HepG2 (cell line): ENCODE results near the gene JSRP1. TPM values are rescaled to one million over a fixed set of nuclear protein-coding genes. Genes with fewer than 3 reads are reported as not detected.

Source experiments
- GATAD2A ChIP-seq: IDR thresholded peaks from 2 replicates; pipeline ENCODE4 v1.6.1; 2016
- JDP2 ChIP-seq: sonication (generic); formaldehyde crosslinking; IDR thresholded peaks from 2 replicates; pipeline ENCODE4 v1.8.1; 2022; ENCODE audit warnings: missing genetic modification reagents, borderline replicate concordance
- KDM2A ChIP-seq: sonication (generic); formaldehyde crosslinking; IDR thresholded peaks from 2 replicates; pipeline ENCODE4 v1.4.0; 2020; ENCODE audit warnings: low read depth, missing genetic modification reagents, borderline replicate concordance
- MNT ChIP-seq: fragments of 450-650 bp; IDR thresholded peaks from 2 replicates; pipeline ENCODE4 v1.6.1; 2016
- NCOA5 ChIP-seq: sonication (generic); formaldehyde crosslinking; IDR thresholded peaks from 2 replicates; pipeline ENCODE4 v1.4.0; 2020; ENCODE audit warnings: missing genetic modification reagents
- SNRNP70 ChIP-seq: fragments of 200-400 bp; formaldehyde crosslinking; IDR thresholded peaks from 2 replicates; pipeline ENCODE4 v1.6.1; 2017; ENCODE audit warnings: mild to moderate bottlenecking, low read depth, low read length, moderate library complexity
- ZFP82 ChIP-seq: sonication (generic); formaldehyde crosslinking; IDR thresholded peaks from 2 replicates; pipeline ENCODE4 v1.5.1; 2020; ENCODE audit warnings: mild to moderate bottlenecking, missing genetic modification reagents, borderline replicate concordance
- ZNF138 ChIP-seq: sonication (generic); formaldehyde crosslinking; IDR thresholded peaks from 2 replicates; pipeline ENCODE4 v1.5.0; 2020; ENCODE audit warnings: mild to moderate bottlenecking, low read depth, missing genetic modification reagents
- ZNF788 ChIP-seq: sonication (generic); formaldehyde crosslinking; IDR thresholded peaks from 2 replicates; pipeline ENCODE4 v1.5.0; 2020; ENCODE audit warnings: mild to moderate bottlenecking, missing genetic modification reagents, borderline replicate concordance
- polyA plus RNA-seq, 8 experiments: library from polyadenylated mRNA; depleted of rRNA in 3 of 8; stranded (reverse) in 7 of 8; unstranded in 1 of 8; fragments of >200 nt; fragmentation: Illumina TruSeq in 4 of 8; extraction: Trizol in 4 of 8; gene quantifications; 2 replicates each; pipeline versions ENCODE4 v1.2.1 to v1.2.3, GENCODE V29; 2011 to 2016; ENCODE audit warnings: low read depth in 4 of 8, missing spikeins in 1 of 8, mixed read lengths in 1 of 8; ENCODE audit not compliant: insufficient read depth in 1 of 8
- total RNA-seq, 5 experiments: library from RNA; depleted of rRNA; stranded (reverse); fragments of >200 nt; fragmentation: Illumina TruSeq; extraction: Trizol; gene quantifications; 2 replicates each; pipeline ENCODE4 v1.2.3, GENCODE V29; 2016; ENCODE audit warnings: low read depth in 1 of 5
- TF ChIP-seq, protein P1 (sequence below): sonication (generic); formaldehyde crosslinking; IDR thresholded peaks from 2 replicates; pipeline ENCODE4 v1.4.0; 2020; ENCODE audit warnings: missing genetic modification reagents
- TF ChIP-seq, protein P2 (sequence below): sonication (generic); formaldehyde crosslinking; IDR thresholded peaks from 2 replicates; pipeline ENCODE4 v1.9.0; 2022; ENCODE audit warnings: low read depth, missing genetic modification reagents
- TF ChIP-seq, protein P3 (sequence below): sonication (generic); formaldehyde crosslinking; IDR thresholded peaks from 2 replicates; pipeline ENCODE4 v1.4.0; 2020; ENCODE audit warnings: missing genetic modification reagents
- TF ChIP-seq, protein P4 (sequence below): sonication (generic); formaldehyde crosslinking; IDR thresholded peaks from 2 replicates; pipeline ENCODE4 v1.4.0; 2020; ENCODE audit warnings: missing genetic modification reagents, borderline replicate concordance

Gene JSRP1
- total and polyA plus RNA-seq, 2 of the 13 experiments (the other 11 are each of a cell fraction or from before 2014, with no cell fraction given), result 0.16 to 0.38 TPM

DNA sequence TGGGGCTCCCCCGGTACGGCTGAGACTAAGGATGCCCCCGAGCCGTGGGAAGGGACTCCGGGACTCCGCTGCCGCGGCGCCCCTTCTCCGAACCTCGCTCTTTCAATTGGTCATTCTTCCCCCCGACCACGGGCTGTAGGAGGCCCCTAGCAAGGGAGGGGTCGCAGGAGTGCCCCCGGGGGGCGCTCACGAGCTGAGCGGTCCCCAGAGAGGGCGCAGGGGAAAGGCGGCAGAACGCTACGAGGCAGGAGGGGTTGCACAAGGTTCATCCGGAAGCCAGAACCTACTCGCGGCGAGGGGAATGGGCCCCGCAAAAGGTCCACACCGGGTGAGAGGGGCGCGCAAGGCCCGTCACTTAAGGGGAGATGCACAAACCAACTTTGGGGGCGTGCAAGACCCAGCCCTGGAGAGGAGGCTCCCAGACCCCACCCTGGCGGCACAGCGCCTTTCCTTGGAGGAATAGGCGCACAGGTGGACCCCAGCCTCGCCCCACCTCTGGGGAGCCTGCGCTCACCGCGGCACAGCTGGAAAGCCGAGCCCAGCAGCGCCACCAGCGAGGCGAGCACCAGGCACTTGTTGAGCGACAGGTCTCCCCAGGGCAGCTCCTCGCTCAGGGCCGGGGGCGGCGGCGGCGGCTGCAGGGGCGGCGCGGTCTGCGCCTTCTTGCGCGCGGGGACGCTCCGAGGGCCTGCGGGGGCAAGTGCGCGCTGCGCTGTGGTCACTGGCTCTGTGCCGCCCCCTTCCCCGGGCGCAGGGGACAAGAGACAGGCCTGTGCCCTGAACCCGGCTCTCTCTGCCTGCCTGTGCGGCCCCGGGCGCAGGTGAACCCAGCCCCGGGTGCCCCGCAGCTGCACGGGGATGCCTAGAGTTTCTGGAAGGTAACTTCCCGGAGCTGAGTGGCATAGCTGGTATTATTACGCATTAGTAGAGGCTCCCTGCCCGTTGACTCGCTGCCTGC lies 2.8 kb downstream of the JSRP1 start (continued):
- TF ChIP-seq, protein P1, sequence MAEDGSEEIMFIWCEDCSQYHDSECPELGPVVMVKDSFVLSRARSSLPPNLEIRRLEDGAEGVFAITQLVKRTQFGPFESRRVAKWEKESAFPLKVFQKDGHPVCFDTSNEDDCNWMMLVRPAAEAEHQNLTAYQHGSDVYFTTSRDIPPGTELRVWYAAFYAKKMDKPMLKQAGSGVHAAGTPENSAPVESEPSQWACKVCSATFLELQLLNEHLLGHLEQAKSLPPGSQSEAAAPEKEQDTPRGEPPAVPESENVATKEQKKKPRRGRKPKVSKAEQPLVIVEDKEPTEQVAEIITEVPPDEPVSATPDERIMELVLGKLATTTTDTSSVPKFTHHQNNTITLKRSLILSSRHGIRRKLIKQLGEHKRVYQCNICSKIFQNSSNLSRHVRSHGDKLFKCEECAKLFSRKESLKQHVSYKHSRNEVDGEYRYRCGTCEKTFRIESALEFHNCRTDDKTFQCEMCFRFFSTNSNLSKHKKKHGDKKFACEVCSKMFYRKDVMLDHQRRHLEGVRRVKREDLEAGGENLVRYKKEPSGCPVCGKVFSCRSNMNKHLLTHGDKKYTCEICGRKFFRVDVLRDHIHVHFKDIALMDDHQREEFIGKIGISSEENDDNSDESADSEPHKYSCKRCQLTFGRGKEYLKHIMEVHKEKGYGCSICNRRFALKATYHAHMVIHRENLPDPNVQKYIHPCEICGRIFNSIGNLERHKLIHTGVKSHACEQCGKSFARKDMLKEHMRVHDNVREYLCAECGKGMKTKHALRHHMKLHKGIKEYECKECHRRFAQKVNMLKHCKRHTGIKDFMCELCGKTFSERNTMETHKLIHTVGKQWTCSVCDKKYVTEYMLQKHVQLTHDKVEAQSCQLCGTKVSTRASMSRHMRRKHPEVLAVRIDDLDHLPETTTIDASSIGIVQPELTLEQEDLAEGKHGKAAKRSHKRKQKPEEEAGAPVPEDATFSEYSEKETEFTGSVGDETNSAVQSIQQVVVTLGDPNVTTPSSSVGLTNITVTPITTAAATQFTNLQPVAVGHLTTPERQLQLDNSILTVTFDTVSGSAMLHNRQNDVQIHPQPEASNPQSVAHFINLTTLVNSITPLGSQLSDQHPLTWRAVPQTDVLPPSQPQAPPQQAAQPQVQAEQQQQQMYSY, result no peak
- TF ChIP-seq ZFP82 (CRISPR knock-in tag) (no peak), SNRNP70 (no peak), GATAD2A (CRISPR knock-in tag) (peak; percentile 52; the same call in 1 of the 2 replicates), MNT (no peak), JDP2 (CRISPR knock-in tag) (no peak), ZNF788 (CRISPR knock-in tag) (no peak; the same call in 1 of the 2 replicates), ZNF138 (CRISPR knock-in tag) (no peak), KDM2A (CRISPR knock-in tag) (peak; percentile 61; the same call in 1 of the 2 replicates), NCOA5 (no peak)
- TF ChIP-seq, protein P2, sequence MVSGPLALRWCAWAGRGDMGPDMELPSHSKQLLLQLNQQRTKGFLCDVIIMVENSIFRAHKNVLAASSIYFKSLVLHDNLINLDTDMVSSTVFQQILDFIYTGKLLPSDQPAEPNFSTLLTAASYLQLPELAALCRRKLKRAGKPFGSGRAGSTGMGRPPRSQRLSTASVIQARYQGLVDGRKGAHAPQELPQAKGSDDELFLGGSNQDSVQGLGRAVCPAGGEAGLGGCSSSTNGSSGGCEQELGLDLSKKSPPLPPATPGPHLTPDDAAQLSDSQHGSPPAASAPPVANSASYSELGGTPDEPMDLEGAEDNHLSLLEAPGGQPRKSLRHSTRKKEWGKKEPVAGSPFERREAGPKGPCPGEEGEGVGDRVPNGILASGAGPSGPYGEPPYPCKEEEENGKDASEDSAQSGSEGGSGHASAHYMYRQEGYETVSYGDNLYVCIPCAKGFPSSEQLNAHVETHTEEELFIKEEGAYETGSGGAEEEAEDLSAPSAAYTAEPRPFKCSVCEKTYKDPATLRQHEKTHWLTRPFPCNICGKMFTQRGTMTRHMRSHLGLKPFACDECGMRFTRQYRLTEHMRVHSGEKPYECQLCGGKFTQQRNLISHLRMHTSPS (CRISPR knock-in tag), result no peak
- TF ChIP-seq, protein P3, sequence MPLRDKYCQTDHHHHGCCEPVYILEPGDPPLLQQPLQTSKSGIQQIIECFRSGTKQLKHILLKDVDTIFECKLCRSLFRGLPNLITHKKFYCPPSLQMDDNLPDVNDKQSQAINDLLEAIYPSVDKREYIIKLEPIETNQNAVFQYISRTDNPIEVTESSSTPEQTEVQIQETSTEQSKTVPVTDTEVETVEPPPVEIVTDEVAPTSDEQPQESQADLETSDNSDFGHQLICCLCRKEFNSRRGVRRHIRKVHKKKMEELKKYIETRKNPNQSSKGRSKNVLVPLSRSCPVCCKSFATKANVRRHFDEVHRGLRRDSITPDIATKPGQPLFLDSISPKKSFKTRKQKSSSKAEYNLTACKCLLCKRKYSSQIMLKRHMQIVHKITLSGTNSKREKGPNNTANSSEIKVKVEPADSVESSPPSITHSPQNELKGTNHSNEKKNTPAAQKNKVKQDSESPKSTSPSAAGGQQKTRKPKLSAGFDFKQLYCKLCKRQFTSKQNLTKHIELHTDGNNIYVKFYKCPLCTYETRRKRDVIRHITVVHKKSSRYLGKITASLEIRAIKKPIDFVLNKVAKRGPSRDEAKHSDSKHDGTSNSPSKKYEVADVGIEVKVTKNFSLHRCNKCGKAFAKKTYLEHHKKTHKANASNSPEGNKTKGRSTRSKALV (CRISPR knock-in tag), result peak; percentile 92
- TF ChIP-seq, protein P4, sequence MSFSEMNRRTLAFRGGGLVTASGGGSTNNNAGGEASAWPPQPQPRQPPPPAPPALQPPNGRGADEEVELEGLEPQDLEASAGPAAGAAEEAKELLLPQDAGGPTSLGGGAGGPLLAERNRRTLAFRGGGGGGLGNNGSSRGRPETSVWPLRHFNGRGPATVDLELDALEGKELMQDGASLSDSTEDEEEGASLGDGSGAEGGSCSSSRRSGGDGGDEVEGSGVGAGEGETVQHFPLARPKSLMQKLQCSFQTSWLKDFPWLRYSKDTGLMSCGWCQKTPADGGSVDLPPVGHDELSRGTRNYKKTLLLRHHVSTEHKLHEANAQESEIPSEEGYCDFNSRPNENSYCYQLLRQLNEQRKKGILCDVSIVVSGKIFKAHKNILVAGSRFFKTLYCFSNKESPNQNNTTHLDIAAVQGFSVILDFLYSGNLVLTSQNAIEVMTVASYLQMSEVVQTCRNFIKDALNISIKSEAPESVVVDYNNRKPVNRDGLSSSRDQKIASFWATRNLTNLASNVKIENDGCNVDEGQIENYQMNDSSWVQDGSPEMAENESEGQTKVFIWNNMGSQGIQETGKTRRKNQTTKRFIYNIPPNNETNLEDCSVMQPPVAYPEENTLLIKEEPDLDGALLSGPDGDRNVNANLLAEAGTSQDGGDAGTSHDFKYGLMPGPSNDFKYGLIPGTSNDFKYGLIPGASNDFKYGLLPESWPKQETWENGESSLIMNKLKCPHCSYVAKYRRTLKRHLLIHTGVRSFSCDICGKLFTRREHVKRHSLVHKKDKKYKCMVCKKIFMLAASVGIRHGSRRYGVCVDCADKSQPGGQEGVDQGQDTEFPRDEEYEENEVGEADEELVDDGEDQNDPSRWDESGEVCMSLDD (CRISPR knock-in tag), result peak; percentile 63; the same call in 1 of the 2 replicates
